GM21360 (cell line): ENCODE results near the gene FADS1.

Experiments used
- ATAC-seq: cut with Tn5 transposase; IDR thresholded peaks from one replicate; pipeline ENCODE4 v1.9.1; 2021; ENCODE audit warnings: mild to moderate bottlenecking, moderate library complexity; ENCODE audit not compliant: unreplicated experiment

The FADS1 gene

DNA sequence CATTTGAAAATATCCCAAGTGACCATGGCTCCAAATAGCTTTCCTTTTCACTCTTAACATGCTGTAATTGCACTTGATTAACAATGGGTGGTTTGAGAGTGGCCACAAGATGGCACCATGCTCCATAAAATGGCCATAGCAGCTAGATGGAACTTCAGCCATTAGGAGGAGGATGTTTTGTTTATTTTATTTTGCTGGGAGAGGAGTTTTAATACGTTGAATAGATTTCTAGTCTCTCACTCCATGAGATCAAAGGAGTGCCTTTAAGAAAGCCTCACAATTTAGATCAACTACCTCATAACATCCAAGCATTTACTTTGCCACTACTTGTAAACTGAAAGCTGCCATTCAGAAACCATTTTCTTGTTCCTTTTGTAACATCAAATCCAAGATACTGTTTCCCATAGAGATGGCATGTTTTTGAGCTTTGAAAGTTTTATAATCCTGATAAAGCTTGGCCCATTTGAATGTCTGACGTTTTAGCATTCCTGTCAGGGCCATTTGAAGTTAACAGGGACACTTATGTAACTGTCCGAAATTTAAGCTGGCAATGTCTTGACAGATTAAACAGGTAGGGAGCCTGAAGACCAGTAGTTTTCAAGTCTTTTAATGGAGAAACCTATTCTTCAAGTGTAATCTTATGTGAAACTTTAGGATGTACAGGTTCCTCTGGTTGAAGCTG lies 19.4 kb downstream of the FADS1 start:
- ATAC-seq, result no peak

DNA sequence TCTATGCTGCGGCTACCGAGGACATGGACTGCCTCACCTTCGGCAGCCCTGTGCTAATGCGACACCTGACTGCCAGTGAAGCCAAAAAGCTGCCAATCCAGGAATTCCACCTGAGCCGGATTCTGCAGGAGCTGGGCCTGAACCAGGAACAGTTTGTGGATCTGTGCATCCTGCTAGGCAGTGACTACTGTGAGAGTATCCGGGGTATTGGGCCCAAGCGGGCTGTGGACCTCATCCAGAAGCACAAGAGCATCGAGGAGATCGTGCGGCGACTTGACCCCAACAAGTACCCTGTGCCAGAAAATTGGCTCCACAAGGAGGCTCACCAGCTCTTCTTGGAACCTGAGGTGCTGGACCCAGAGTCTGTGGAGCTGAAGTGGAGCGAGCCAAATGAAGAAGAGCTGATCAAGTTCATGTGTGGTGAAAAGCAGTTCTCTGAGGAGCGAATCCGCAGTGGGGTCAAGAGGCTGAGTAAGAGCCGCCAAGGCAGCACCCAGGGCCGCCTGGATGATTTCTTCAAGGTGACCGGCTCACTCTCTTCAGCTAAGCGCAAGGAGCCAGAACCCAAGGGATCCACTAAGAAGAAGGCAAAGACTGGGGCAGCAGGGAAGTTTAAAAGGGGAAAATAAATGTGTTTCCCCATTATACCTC lies 20.8 kb downstream of the FADS1 start:
- ATAC-seq, result no peak

DNA sequence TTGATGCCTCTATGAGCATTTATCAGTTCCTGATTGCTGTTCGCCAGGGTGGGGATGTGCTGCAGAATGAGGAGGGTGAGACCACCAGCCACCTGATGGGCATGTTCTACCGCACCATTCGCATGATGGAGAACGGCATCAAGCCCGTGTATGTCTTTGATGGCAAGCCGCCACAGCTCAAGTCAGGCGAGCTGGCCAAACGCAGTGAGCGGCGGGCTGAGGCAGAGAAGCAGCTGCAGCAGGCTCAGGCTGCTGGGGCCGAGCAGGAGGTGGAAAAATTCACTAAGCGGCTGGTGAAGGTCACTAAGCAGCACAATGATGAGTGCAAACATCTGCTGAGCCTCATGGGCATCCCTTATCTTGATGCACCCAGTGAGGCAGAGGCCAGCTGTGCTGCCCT lies 21.3 kb downstream of the FADS1 start:
- ATAC-seq, result no peak

DNA sequence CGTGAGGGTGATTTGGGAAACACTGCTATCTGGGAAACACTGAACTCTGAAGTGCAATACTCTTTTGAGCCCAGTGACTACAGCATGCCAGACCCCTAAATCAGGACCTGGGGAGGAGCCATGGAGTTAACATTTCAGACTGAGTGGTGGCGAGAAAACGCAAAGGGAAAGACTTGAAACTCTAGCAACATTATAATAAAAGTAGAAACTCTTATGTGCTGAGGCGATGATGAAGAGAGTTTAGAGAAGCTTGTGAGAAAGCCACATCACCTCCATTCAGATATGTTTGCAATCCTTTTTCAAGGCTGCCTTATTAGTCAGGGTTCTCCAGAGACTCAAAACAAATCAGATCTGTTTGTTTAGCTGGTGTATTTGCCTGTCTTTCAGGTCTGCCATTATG lies 22.2 kb downstream of the FADS1 start:
- ATAC-seq, result no peak

DNA sequence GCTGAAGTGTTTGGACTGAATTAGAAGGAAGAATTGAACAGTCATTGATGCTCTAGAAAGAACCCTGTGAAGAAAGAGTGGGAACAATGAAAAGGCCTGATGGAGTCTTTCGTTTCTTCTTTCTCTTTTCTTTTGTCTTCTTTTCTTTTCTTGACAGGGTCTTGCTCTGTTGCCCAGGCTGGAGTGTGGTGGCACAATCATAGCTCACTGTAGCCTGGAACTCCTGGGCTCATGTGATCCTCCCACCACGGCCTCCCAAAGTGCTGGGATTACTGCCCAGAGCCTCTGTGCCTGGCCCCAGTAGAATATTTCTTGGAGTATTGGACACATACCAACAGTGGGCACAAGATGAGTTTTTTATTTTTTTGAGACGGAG lies 23.0 kb downstream of the FADS1 start:
- ATAC-seq, result no peak

DNA sequence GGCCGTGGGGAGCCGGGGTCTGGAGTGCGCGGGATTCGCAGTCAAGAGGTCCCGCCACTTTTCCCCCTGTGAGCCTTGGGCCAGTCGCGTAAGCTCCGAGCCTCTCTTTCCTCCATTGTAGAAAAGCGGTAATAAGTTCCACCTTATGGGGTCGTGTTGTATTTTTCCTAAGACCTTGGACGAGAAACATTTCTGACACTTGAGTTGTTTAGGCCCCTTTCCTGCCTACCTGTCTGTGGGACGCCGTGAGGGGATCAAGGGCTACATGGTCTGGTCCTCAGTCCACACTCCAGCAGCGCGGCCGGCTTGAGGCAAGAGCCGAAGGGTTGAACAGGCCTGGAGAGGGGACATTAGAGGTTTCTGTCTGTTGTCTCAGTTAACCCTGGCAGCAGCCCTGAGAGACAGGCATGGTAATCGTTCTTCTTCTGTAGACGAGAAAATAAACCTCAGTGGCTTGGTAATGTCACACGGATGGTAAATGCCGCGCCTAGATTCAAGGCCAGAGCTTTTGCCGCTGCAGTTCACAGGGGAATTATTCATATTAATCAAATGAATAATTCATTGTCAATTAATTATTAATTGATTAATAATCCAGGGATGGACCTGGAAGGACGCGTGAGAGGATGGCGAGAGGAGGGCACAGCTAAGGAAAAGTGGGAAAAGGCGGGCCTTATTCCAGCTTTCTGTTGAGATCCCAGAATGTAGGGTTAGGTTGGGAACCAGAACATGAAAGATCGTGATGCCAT lies 23.5 kb downstream of the FADS1 start:
- ATAC-seq, result no peak

DNA sequence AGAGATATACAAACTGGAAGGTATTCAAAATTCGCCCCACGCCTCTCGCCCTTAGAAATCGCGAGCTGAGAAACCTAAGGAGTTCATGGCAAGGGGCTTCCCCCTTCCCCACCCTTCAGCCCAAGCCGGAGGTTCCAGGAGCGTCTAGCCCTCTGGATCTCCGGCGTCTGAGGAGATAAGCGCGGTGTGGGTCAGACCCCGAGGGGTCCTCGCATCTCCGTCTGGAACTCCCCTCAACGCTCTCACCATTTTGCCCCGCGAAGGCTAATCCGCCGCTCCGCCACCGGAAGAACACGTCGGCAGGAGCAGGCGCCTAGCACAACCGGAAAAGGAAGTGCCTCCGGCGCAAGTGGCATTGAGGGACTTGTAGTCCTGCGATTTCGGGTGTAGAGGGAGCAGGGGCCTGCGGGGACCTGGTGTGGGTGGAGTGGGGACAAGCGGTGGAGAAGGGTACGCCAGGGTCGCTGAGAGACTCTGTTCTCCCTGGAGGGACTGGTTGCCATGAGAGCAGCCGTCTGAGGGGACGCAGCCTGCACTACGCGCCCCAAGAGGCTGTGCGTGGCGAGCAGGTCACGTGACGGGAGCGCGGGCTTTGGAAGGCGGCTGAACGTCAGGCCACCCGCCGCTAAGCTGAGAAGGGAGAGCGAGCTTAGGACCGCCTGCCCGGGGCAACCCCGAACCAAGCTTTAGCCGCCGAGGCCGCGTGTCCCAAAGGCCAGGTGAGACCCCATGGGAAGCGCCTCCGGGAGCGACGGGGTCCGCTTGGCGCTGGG lies 24.3 kb downstream of the FADS1 start, which contains the start of the genes FEN1 and TMEM258:
TSS of gene FEN1 (plus strand) at position 602 of the 773 bp plus-strand sequence. CDS start 2,451 bp downstream, outside the sequence.
TSS of gene TMEM258 (minus strand) at position 290 of the 773 bp plus-strand sequence. CDS start at position 249, 41 bp downstream.
- ATAC-seq, result peak; percentile 74

DNA sequence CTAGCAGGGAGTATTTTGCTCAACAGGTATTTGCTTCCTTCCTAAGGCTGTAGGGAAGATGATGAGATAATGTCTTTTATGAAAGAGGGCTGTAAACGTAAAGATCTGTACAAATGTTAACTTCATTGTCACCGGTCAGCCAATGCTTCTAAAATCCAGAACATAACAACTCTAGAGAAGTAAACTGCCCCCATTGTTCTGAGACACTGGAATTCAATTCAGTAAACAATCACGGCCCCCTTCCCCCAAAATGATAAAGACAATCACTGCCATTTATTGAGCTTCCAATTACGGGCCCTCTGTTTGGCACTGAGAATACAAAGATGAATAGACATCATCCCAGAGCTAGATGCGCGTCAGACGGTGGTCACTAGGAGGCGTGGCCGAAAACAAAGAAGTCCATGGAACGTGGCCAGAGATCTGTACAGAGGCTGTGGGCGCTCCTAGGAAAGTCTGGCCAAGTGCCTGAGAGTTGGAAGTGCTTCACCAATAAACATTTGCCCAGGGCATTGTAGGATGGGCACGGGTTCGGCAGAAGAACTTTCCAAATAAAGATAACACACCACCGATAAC lies 25.0 kb downstream of the FADS1 start:
- ATAC-seq, result no peak

DNA sequence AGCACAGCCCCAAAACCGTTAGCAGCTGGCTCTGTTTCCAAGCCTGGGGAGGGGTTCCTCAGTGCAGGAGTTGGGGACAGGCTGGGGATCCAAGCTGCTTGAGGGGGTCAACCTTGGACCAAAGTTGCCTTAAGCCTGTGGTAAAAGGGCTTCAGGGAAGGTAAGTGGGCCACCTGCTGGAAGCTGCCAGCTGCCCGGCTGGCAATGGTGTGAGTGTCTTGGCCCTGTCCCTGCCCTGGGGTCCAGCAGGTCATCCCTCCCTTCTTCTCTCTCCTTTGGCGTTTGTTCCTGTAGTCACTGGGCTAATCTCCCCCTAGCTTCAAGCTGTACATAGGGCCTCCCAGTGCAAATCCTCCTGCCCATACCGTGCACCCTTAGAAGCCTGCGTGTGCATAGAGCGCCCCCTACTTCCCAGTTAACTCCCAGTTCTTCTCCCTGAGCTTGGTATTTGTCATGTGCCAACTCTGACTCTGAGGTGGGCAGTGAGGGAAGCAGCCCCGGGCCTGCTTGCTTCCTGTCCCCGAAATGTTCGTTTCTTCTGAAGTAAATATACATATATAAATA lies 28.8 kb downstream of the FADS1 start:
- ATAC-seq, result no peak

DNA sequence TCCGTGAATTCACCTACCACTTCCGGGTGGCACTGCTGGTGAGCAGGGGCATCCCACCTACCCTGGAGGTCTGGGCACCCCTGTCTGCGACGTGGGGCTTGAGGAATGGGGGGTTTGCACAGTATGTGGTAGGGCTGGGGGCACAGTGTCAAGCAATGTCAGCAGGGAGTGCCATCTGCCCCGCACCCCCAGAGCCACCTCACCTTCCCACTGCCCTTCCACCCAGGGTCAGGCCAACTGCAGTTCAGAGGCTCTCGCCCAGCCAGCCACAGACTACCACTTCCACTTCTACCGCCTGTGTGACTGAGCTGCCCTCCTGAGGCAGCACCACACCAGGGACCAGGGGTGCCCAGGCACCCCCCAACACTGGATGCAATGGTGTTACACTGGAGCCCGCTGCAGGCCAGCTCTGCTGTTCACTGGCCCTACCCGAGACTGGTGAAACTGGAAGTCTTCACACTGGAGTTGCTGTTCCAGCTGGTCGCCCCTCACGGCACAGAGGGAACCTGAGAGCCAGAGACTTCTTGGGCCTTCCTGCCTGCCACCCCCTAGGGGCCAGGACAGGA lies 30.9 kb downstream of the FADS1 start:
- no peak for ATAC-seq

DNA sequence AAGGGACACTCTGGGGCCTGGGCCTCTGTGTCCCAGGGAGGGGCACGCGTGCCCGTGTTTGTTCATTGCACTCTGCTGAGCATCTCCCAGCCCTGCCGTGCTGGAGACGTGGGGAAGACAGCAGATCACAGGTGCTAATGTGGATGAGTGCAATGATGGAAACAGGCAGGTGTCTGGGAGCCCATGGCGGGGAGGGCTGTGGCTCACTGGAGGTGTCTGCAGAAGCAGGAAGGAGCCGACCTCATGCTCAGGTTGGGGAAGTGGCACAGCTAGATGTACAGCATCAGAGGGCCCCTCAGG lies 32.3 kb downstream of the FADS1 start:
- ATAC-seq, result no peak

DNA sequence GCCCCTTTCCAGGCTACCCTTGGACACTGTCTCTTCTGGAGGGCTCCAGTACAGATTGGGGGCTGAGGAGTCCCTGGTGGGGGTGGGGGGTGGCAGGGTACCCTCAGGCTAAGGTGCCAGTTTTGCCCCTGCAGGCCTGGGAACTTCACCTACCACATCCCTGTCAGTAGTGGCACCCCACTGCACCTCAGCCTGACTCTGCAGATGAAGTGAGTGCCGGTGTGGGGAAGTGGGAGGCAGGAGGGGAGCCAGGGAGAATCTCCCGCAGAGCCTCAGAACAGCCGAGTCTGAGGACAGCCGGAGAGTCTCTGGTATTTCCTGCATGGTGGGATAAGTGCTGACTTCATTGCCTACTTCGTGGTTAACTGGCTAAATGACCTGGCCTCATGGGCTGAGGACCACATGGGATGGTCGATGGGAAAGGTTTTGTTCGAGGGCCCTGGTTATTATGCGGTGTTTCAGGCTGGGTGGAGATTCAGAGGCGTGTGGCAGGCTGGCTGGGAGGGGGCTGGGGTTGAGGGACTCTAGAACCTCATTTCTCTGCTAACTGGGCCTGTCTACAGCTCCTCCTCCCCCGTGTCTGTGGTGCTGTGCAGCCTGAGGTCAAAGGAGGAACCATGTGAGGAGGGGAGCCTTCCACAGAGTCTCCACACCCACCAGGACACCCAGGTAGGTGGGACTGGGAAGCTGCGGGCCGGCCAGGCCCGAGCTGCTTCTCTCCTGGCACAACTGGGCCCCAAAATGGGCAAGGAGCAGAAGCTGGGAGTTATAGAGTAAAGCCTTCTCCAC lies 32.9 kb downstream of the FADS1 start:
- no peak for ATAC-seq

DNA sequence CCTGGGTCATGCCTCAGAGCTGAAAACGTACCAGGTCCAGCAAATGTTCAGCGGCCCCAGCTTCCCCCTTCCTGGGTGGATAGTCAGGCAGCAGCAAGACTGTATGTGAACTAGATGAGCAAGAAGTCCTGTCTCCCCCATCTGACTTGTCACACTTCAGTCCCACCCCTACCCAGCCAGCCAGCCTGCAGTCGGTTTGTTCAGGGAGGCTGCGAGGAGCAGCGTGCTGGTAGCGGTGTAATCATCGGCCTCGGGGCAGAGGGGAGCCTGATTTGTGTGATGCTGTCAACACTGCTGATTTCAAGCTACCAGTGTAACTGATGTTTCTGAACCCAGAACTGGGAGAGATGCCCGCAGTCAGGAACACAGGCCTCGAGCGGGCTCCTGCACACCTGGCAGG lies 34.0 kb downstream of the FADS1 start:
- no peak for ATAC-seq

DNA sequence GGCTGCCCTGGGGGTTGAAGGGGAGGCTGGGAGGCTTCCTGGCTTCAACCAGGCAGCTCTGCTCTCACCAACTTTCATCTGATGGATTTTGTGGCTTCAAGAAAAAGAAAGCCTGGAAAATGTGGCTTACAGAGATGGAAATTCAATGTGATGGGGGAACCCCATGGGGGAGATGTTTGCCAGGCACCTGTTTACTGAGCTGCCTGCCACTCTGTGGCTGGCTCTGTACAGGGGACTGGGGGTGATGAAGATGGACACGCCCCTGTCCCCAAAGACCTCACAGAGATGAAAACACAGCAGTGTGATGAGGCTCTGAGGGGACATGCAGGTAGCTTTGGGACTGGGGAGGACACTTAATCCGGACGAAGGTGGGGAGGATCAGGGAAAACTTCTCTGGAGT lies 34.5 kb downstream of the FADS1 start:
- no peak for ATAC-seq

DNA sequence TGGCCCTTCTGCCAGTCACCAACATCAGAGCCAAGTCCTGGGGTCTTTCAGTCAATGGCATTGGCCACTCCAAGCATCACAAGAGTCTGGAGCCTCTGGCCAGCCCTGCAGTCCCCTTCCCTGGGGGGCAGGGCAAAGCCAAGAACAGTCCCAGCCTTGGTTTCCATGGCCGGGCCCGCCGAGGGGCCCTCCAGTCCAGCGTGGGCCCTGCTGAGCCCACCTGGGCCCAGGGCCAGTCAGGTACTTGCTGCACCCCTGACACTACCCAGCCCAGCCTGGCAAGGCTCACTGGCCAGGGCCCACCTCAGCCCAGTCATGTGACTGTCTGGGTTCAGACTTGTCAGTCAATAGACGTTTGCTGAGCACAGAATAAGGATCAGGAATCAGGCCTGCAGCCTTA lies 35.2 kb downstream of the FADS1 start:
- ATAC-seq, result no peak

DNA sequence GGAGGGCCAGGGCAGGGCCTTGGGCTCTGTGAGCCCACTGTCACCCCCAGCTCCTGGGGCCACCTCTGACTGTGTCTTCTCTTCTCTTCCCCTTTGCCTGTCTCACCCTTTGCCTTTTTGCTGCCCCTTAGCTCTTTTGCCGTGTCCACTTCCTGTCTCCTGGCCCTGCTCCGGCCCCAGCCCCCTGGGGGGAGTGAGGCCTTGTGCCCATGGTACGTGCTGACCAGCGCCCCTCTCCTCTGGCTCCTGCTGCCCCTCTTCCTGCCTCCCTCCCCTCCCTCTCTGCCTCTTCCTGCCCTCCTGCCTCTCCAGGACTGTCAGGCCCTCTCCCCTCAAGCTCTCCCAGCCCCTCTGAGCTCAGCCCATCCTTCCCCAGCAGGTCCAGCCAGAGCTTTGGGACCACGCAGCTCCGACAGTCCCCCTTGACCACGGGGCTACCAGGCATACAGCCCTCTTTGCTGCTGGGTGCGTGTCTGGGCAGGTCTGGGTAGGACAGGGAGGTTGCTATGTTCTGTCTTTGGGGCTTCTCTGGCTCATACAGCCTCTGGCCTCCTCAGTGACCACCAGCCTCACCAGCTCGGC lies 36.1 kb downstream of the FADS1 start:
- ATAC-seq, result no peak

DNA sequence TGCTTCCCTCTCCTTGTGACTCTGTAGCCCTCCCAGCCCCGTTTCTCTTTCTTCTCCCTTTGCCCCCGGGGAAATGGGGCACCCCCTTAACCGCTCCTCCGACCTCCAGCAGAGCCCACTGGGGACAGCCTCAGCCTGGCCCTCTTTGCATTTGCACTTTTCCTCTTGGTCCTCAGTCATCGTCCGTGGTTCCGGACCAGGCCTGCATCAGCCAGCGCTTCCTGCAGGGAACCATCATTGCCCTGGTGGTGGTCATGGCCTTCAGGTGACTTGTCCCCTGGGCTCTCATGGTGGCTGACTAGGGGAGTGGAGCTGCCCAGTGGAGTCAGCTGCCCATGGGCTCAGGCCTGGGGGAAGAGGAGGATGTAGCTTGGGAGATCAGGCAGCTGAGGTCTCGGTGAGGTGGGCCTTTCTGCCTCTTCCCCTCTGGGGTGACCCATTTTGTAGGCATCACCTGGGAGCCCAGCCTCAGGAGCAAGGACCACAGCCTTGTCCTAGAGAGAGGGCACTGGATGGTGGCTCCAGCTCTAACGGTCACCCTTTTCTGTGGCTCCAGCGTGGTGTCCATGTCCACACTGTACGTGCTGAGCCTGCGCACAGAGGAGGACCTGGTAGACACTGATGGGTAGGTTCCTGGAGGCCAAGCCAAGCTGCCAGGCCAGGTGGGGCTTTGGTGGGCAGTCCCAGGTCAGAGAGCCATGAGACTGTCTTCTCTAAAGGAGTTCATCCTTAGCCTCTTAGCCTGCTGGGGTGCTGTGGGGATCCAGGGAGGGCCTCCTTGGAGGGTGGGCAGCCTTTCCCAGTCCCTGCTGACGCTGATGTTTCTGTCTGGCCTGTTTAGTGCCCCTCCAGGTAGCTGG lies 36.9 kb downstream of the FADS1 start:
- no peak for ATAC-seq

DNA sequence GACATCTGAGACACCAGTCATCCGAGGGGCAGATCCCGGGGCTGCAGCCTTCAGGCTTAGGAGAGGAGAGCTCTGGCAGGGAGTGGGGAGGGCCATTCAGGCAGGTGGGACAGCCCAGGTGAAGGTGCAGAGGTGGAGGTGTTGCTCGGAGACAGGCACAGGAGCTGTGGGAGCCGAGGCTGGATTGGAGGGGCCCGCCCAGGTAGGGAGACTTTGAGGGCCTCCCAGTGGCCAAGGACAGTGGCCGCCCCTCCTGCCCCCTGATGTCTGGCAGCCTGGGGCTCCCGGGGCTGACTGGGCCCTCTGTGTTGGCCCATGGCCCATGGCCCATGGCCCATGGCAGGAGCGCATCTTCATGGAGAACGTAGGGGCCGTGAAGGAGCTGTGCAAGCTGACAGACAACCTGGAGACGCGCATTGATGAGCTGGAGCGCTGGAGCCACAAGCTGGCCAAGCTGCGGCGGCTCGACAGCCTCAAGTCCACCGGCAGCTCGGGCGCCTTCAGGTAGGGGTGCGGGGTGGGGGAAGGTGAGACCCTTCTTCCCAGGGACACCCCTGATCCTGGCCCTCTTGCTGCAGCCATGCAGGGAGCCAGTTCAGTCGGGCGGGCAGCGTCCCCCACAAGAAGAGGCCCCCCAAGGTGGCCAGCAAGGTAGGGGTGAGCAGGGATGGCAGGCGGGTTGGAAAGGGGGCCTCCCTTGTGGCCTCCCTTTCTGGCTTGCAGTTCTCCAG lies 37.7 kb downstream of the FADS1 start:
- ATAC-seq, result no peak
